Measurements from ENCODE around the gene F8A1. TPM values are rescaled to one million over a fixed set of nuclear protein-coding genes. Genes with fewer than 3 reads are reported as not detected.
"Not testable (repeated sequence)": the region's sequence is repeated elsewhere in the genome, so short reads cannot be mapped to it uniquely, and the experiment has no call there.

F8A1 gene
- total RNA-seq (2014; rRNA removed; shearing (Covaris generic)): 3.7 TPM in 1 of 2 replicates, not detected in the other

GRCh38 chrX:154886069-154886788 is at the start of gene F8A1:
Gene F8A1 (plus strand): TSS chrX:154886355. CDS start chrX:154886375, 20 bp downstream.
- DNase-seq (ENCODE audit: low spot score); in situ Hi-C loops (cut with HindIII; ENCODE audit: low sequenced_read_pairs): not testable (repeated sequence)

GRCh38 chrX:154840856-154841255 is 45.3 kb upstream of the F8A1 start:
- in situ Hi-C loops (cut with HindIII; ENCODE audit: low sequenced_read_pairs): no loop called here
- DNase-seq (ENCODE audit: low spot score): peak; percentile 13

- in situ Hi-C loops (cut with HindIII; ENCODE audit: low sequenced_read_pairs): no loop called here
- no peak for DNase-seq (ENCODE audit: low spot score)
These were observed 35.1 kb upstream of the F8A1 start for GRCh38 chrX:154850957-154851611.

- in situ Hi-C loops (cut with HindIII; ENCODE audit: low sequenced_read_pairs): no loop called here
- DNase-seq (ENCODE audit: low spot score): no peak
These were observed 30.9 kb upstream of the F8A1 start for GRCh38 chrX:154855256-154855655.

- in situ Hi-C loops (cut with HindIII; ENCODE audit: low sequenced_read_pairs); DNase-seq (ENCODE audit: low spot score): not testable (repeated sequence)
These were observed 17.6 kb upstream of the F8A1 start for GRCh38 chrX:154868522-154868921.

- no peak for DNase-seq (ENCODE audit: low spot score)
- in situ Hi-C loops (cut with HindIII; ENCODE audit: low sequenced_read_pairs): no loop called here
These were observed 12.8 kb upstream of the F8A1 start for GRCh38 chrX:154873329-154873728.

GRCh38 chrX:154884069-154884468 is 2.1 kb upstream of the F8A1 start:
- DNase-seq (ENCODE audit: low spot score); in situ Hi-C loops (cut with HindIII; ENCODE audit: low sequenced_read_pairs): not testable (repeated sequence)

- in situ Hi-C loops (cut with HindIII; ENCODE audit: low sequenced_read_pairs); DNase-seq (ENCODE audit: low spot score): not testable (repeated sequence)
These were observed 1.1 kb upstream of the F8A1 start for GRCh38 chrX:154885057-154885456.

GRCh38 chrX:154885549-154885948 is 606 bp upstream of the F8A1 start:
- DNase-seq (ENCODE audit: low spot score); in situ Hi-C loops (cut with HindIII; ENCODE audit: low sequenced_read_pairs): not testable (repeated sequence)

GRCh38 chrX:154886789-154887221 is 650 bp downstream of the F8A1 start:
- in situ Hi-C loops (cut with HindIII; ENCODE audit: low sequenced_read_pairs); DNase-seq (ENCODE audit: low spot score): not testable (repeated sequence)

GRCh38 chrX:154890990-154891639 is 5.0 kb downstream of the F8A1 start:
- no peak for DNase-seq (ENCODE audit: low spot score)
- in situ Hi-C loops (cut with HindIII; ENCODE audit: low sequenced_read_pairs): no loop called here

GRCh38 chrX:154892296-154892695 is 6.1 kb downstream of the F8A1 start:
- no peak for DNase-seq (ENCODE audit: low spot score)
- in situ Hi-C loops (cut with HindIII; ENCODE audit: low sequenced_read_pairs): no loop called here

GRCh38 chrX:154900323-154900722 is 14.2 kb downstream of the F8A1 start:
- in situ Hi-C loops (cut with HindIII; ENCODE audit: low sequenced_read_pairs): no loop called here
- no peak for DNase-seq (ENCODE audit: low spot score)

- in situ Hi-C loops (cut with HindIII; ENCODE audit: low sequenced_read_pairs): no loop called here
- DNase-seq (ENCODE audit: low spot score): no peak
These were observed 16.3 kb downstream of the F8A1 start for GRCh38 chrX:154902408-154902807.

GRCh38 chrX:154908821-154909220 is 22.7 kb downstream of the F8A1 start:
- no peak for DNase-seq (ENCODE audit: low spot score)
- in situ Hi-C loops (cut with HindIII; ENCODE audit: low sequenced_read_pairs): no loop called here

- not testable (repeated sequence) for DNase-seq (ENCODE audit: low spot score)
These were observed 23.9 kb downstream of the F8A1 start for GRCh38 chrX:154910048-154910447.

GRCh38 chrX:154910528-154910927 is 24.4 kb downstream of the F8A1 start:
- DNase-seq (ENCODE audit: low spot score); in situ Hi-C loops (cut with HindIII; ENCODE audit: low sequenced_read_pairs): not testable (repeated sequence)

More at GRCh38 chrX:154910048-154910447, 23.9 kb downstream of the F8A1 start:
- in situ Hi-C loops (cut with HindIII; ENCODE audit: low sequenced_read_pairs): not testable (repeated sequence)

- DNase-seq (ENCODE audit: low spot score): no peak
- in situ Hi-C loops (cut with HindIII; ENCODE audit: low sequenced_read_pairs): no loop called here
These were observed 27.9 kb downstream of the F8A1 start for GRCh38 chrX:154914052-154914451.

- DNase-seq (ENCODE audit: low spot score): peak; percentile 81
- in situ Hi-C loops (cut with HindIII; ENCODE audit: low sequenced_read_pairs): no loop called here
These were observed 31.9 kb downstream of the F8A1 start for GRCh38 chrX:154918060-154918483.

GRCh38 chrX:154924771-154925170 is 38.6 kb downstream of the F8A1 start:
- DNase-seq (ENCODE audit: low spot score); in situ Hi-C loops (cut with HindIII; ENCODE audit: low sequenced_read_pairs): not testable (repeated sequence)

Data from G401 (cell line).